HuH-7.5 (cell line): ENCODE data around the gene REL.
A peak's percentile ranks its signal among the peaks of the same experiment; 100 is the strongest.
"Not testable (repeated sequence)": the region's sequence is repeated elsewhere in the genome, so short reads cannot be mapped to it uniquely, and the experiment has no call there.

Experiments
- DNase-seq: peaks from one replicate; pipeline ENCODE4 v3.0.0; 2011; ENCODE audit warnings: low spot score

The REL gene

GRCh38 chr2:60868589-60869273, 12.6 kb upstream of the REL start:
- no peak for DNase-seq

- no peak for DNase-seq
Measured at GRCh38 chr2:60872510-60872928, 8.9 kb upstream of the REL start.

- no peak for DNase-seq
Measured at GRCh38 chr2:60873381-60873780, 8.0 kb upstream of the REL start.

GRCh38 chr2:60875520-60875919, 5.9 kb upstream of the REL start:
- no peak for DNase-seq

GRCh38 chr2:60880643-60881046, 729 bp upstream of the REL start:
- no peak for DNase-seq

GRCh38 chr2:60882971-60883753, 1.8 kb downstream of the REL start:
- no peak for DNase-seq

GRCh38 chr2:60883896-60884295, 2.5 kb downstream of the REL start:
- DNase-seq, result no peak

GRCh38 chr2:60884800-60885199, 3.4 kb downstream of the REL start:
- DNase-seq, result no peak

- DNase-seq, result peak; percentile 46
Measured at GRCh38 chr2:60885683-60886082, 4.3 kb downstream of the REL start.

GRCh38 chr2:60886991-60887390, 5.6 kb downstream of the REL start:
- DNase-seq, result no peak

GRCh38 chr2:60888853-60889252, 7.5 kb downstream of the REL start:
- no peak for DNase-seq

- DNase-seq, result not testable (repeated sequence)
Measured at GRCh38 chr2:60889581-60890392, 8.4 kb downstream of the REL start.

- no peak for DNase-seq
Measured at GRCh38 chr2:60890393-60890707, 9.0 kb downstream of the REL start.

- no peak for DNase-seq
Measured at GRCh38 chr2:60891180-60891579, 9.8 kb downstream of the REL start.

GRCh38 chr2:60898567-60898966, 17.2 kb downstream of the REL start:
- DNase-seq, result no peak

- no peak for DNase-seq
Measured at GRCh38 chr2:60899230-60899891, 18.0 kb downstream of the REL start.

GRCh38 chr2:60899892-60900249, 18.5 kb downstream of the REL start:
- no peak for DNase-seq

- DNase-seq, result not testable (repeated sequence)
Measured at GRCh38 chr2:60901296-60901695, 19.9 kb downstream of the REL start.

GRCh38 chr2:60905867-60906266, 24.5 kb downstream of the REL start:
- not testable (repeated sequence) for DNase-seq

GRCh38 chr2:60906395-60906794, 25.0 kb downstream of the REL start:
- DNase-seq, result no peak

GRCh38 chr2:60907329-60907728, 26.0 kb downstream of the REL start:
- no peak for DNase-seq

- DNase-seq, result no peak
Measured at GRCh38 chr2:60925994-60926740, 44.8 kb downstream of the REL start.
